BE2C (cell line): ENCODE results near the gene PSMD13.
"Not testable (repeated sequence)": the region's sequence is repeated elsewhere in the genome, so short reads cannot be mapped to it uniquely, and the experiment has no call there.

Experiments used
- DNase-seq: peaks from one replicate; pipeline ENCODE4 v3.0.0-alpha.2; 2020
- H3K27me3 ChIP-seq: fragments of 250-450 bp; sonication (Bioruptor Pico); 2 replicates; pipeline ENCODE4 v1.5.1; 2020; ENCODE audit warnings: mild to moderate bottlenecking
- H3K36me3 ChIP-seq: fragments of 250-450 bp; sonication (Bioruptor Pico); 2 replicates; pipeline ENCODE4 v1.5.1; 2020; ENCODE audit warnings: mild to moderate bottlenecking
- H3K4me1 ChIP-seq: fragments of 250-450 bp; sonication (Bioruptor Pico); 2 replicates; pipeline ENCODE4 v1.5.1; 2020
- H3K4me3 ChIP-seq: 2 replicates; pipeline ENCODE4 v1.5.1; 2011; ENCODE audit warnings: low read depth, low read length
- H3K9me3 ChIP-seq: fragments of 250-450 bp; sonication (Bioruptor Pico); 2 replicates; pipeline ENCODE4 v1.5.1; 2020
- TF ChIP-seq, protein P1 (sequence below): IDR thresholded peaks from 2 replicates; pipeline ENCODE4 v1.5.1; 2012; ENCODE audit warnings: mild to moderate bottlenecking, low read depth, low read length

PSMD13 gene

DNA sequence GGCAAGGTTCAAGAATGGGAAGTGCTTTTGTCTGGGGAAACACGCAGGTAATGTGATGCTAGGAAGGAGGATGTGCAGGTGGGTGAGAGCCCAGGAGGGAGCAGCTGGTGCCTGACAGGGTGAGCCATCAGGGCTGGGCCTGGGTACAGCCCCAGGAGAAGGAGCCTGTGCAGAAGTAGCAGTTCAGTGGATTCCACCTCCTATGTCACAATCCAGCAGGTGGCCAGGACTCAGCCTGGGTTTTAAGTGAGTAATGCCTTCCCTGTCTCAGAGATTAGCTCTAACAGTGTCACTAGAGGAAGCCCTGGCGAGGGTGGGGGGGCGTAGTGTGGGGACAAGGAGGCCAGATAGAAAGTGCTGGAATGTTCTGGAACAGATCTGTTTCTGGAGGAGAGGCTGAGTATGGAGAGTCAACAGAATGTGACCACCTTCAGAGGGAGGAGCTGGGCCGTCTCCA lies 21.2 kb upstream of the PSMD13 start:
- Histone ChIP-seq H3K36me3 (peaks cover 3% of the 10 kb centered on the region; the same call in 1 of the 2 replicates), H3K4me3 (no peak overlapping the region), H3K27me3 (no peaks in the 10 kb centered on the region), H3K9me3 (no peaks in the 10 kb centered on the region), H3K4me1 (no peaks in the 10 kb centered on the region)
- TF ChIP-seq, protein P1, sequence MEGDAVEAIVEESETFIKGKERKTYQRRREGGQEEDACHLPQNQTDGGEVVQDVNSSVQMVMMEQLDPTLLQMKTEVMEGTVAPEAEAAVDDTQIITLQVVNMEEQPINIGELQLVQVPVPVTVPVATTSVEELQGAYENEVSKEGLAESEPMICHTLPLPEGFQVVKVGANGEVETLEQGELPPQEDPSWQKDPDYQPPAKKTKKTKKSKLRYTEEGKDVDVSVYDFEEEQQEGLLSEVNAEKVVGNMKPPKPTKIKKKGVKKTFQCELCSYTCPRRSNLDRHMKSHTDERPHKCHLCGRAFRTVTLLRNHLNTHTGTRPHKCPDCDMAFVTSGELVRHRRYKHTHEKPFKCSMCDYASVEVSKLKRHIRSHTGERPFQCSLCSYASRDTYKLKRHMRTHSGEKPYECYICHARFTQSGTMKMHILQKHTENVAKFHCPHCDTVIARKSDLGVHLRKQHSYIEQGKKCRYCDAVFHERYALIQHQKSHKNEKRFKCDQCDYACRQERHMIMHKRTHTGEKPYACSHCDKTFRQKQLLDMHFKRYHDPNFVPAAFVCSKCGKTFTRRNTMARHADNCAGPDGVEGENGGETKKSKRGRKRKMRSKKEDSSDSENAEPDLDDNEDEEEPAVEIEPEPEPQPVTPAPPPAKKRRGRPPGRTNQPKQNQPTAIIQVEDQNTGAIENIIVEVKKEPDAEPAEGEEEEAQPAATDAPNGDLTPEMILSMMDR, result no peak
- DNase-seq, result no peak

DNA sequence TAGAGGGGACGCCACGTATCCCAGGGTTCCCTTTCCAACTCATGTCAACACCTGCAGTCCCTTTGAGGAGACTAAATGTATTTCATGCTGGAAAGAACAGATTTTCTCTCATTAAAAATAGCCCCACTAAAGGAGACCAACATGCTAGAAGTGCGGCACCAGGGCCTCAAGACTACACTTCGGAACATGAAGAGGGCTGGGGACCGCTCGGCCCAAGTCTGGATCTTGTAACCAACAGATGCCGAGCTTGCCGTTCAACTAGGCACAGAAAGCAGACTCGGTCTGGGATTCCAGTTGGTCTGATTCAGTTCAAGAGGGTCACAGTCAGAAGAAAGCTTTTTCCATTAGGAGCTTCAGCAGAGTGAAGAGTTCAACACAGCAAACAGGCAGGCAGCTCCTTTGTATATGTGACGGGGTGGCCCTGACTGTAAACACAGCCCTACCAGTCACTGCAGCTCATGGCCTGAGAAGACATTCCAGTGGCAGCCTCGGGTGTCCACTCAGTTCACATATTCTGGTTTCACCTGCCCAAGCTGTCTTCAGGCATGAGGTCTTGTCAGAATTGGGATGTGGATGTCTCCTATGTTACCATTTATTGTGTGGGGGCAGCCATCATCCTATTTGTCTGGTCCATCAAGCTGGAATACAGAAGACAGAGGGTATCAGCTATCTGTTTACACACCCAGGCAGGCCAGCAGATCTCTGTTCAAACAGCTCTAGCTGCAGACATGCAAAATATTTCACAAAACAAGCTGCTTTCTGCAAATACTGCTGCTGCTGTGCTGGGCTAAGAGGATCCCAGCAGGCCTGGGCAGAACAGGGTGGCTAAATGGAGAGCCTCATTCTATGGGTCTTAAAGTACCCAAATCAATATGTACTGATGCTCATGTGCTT lies 20.4 kb upstream of the PSMD13 start:
- H3K36me3 ChIP-seq, result peaks cover 3% of the 10 kb centered on the region; the same call in 1 of the 2 replicates
- no peak for DNase-seq
- H3K27me3 ChIP-seq, result no peaks in the 10 kb centered on the region
- no peak overlapping the region for H3K4me3 ChIP-seq
- TF ChIP-seq, protein P1, result no peak
- no peaks in the 10 kb centered on the region for H3K9me3 ChIP-seq
- H3K4me1 ChIP-seq, result no peaks in the 10 kb centered on the region

DNA sequence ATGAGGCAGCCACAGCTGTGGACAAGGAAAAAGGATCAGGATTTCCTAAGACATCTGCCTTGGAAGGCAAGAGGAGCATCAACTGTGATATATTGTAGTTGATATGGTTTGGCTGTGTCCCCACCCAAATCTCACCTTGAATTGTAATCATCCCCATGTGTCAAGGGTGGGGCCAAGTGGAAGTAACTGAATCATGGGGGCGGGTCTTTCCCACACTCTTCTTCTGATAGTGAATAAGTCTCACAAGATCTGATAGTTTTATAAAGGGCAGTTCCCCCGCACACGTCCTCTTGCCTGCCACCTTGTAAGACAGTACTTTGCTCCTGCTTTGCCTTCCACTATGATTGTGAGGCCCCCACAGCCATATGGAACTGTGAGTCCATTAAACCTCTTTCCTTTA lies 19.1 kb upstream of the PSMD13 start:
- TF ChIP-seq, protein P1, result no peak
- H3K9me3 ChIP-seq, result no peaks in the 10 kb centered on the region
- no peaks in the 10 kb centered on the region; the same call in 1 of the 2 replicates for H3K36me3 ChIP-seq
- DNase-seq, result no peak
- H3K4me3 ChIP-seq, result no peak overlapping the region
- no peaks in the 10 kb centered on the region for H3K4me1 ChIP-seq
- no peaks in the 10 kb centered on the region for H3K27me3 ChIP-seq

DNA sequence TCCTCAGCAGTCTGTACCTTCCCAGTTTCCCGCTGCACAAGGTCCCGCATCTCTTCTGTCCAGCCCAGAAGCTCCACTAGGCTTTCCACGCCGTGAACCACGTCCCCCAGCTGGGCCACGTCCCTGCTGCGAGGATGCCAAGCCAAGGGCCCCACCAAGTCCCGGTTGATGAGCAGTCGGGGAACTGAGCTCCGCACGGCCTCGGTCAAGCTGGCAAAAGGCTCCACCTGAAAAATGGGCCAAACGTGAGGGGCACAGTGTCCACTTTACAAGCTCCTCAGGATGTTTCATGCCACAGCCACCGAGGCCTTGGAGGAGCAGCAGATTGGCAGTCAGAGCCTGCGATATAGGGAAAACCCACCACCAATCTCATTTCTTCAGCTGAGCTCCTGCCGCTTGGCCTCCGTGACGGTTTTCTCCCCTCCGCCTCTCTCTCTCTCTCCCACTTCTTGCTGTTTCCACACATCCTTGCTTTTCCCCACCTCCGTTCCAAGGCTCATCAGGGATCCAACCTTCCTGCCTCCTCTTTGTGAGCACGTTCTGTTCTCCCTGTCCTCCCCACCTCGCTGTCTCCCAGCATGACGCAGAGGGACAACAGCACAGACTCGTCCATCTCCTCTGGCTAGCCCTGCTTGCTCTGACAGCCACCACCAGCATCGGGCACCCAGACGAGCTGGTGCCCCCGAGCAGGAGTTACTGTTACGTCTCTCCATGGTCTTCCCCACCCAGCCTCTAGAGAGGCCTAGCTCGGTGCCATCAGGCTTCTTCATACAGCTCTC lies 17.8 kb upstream of the PSMD13 start:
- Histone ChIP-seq H3K27me3 (no peaks in the 10 kb centered on the region), H3K9me3 (no peaks in the 10 kb centered on the region), H3K4me1 (no peaks in the 10 kb centered on the region), H3K36me3 (no peaks in the 10 kb centered on the region), H3K4me3 (no peak overlapping the region)
- TF ChIP-seq, protein P1, result no peak
- no peak for DNase-seq

DNA sequence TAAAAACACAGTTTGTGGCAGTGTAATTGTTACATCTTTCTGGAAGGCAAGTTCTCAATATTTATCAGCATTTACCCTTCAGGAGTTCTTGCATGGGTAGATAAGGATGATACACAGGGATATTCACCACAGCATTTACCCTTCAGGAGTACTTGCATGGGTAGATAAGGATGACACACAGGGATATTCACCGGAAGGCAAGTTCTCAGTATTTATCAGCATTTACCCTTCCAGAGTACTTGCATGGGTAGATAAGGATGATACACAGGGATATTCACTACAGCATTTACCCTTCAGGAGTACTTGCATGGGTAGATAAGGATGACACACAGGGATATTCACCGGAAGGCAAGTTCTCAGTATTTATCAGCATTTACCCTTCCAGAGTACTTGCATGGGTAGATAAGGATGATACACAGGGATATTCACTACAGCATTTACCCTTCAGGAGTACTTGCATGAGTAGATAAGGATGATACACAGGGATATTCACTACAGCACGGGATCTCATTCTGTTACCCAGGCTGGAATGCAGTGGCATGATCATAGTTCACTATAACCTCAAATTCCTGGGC lies 16.0 kb upstream of the PSMD13 start:
- not testable (repeated sequence) for H3K36me3 ChIP-seq, H3K4me3 ChIP-seq, H3K4me1 ChIP-seq, DNase-seq, H3K27me3 ChIP-seq, H3K9me3 ChIP-seq

DNA sequence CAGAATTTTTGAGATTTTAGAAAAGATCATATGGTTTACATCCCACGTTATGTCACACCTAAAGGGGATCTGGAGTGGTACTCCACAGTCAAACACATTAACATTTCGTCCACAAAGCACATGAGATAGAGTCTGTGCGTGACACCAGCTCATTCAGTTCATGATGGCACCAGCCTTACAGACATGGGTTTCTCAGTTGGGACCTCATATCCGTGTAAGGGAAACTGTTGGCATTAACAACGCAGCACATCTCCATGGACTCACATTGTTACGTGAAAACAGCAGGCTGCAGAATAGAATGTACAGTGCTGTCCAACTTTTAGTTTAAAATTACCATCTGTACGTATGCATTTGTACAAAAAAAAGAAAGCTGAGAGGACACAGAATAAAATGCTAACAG lies 15.2 kb upstream of the PSMD13 start:
- TF ChIP-seq, protein P1, result no peak
- Histone ChIP-seq H3K36me3 (no peaks in the 10 kb centered on the region), H3K4me1 (no peaks in the 10 kb centered on the region), H3K4me3 (no peak overlapping the region), H3K27me3 (no peaks in the 10 kb centered on the region), H3K9me3 (no peaks in the 10 kb centered on the region)
- DNase-seq, result no peak
